Dedifferentiated amniotic fluid mesenchymal stem cell (primary cell): Measurements from ENCODE around the gene MREG.
"Not testable (repeated sequence)": the region's sequence is repeated elsewhere in the genome, so short reads cannot be mapped to it uniquely, and the experiment has no call there.

Experiments used
- DNase-seq: peaks from one replicate; pipeline ENCODE4 v3.0.0-alpha.2; 2016; ENCODE audit errors: extremely low spot score

MREG gene

DNA sequence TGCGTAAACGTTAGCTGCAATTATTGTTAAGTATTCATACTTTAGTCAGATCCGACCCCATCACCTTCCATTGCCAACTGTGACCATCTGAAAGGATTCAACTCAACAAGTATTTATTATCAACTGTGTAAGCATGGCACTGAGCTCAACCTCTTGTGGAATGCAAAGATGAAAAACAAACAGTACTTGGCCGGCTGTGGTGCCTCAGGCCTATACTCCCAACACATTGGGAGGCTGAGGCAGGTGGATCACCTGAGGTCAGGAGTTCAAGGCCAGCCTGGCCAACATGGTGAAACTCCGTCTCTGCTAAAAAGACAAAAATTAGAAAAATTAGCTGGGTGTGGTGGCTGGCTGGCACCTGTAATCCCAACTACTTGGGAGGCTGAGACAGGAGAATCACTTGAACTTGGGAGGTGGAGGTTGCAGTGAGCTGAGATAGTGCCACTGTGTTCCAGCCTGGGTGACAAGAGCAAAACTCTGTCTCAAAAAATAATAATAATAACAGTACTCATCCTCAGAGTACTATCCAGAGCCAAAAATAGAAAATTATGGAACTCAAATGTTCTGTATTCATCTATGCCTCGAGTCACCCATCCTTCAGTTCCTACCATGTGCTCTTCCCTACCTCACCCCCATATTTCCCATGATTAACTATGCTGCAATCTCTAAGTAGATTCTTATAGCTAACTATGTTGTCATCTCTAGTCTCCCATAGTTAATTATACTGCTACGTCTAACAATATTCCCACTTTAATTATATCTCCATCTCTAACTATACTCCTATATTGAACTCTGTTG is 8.6 kb upstream of the MREG start:
- DNase-seq: no peak

DNA sequence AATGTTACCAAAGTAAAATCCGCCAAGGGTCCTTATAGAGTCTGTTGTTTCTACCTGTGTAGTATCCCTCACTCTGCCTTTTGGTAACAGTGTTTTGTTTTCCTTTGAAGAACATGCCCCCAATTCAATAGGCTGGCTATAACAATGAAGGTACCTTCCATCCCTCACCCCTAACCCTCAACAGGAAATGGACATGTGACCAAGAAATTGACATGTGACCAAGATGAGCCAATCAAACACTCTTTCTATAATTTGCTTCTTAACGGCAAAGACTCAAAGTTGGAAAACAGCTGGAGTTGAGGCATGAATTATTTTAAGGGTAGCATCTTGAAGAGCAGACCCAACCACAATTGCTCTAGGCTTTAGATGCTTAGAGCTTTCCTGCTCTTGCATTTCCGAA is 5.4 kb upstream of the MREG start:
- DNase-seq: no peak

DNA sequence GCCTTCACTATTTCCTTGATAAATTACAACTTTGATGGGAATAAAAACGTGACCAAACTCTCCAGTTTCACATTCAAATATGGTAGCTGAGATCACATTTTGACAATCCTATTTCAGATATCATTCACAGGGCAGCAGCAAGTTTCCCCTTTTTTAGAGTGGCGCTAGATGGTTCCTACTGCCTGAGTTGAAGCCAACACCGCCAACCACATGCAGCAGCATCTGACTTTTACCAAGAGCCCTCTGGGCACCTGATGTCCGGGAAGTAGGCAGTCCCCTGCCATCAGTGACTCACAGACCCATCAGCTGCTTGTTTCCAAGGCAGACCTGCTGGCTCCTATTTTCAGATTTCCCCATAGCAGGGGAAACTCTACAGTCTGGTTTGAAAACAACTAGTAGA is 4.0 kb upstream of the MREG start:
- DNase-seq: no peak

DNA sequence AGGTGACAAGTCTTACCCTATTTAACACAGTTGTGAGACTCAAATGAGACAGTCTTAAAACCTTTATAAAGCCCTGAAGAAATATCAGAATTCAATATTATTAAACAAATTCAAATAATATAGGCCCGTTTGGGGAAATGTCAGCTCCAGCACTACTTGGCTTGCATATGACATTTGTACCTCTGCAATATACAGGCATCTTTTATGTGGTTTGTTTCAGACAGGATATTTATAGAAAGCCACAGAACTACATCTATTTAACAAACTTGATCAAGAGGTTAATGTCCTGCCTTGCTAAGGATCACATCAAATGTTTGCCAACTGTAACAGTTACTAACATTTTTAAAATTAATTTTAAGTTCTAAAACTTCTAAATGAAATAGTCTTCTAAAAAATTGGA is 3.2 kb upstream of the MREG start:
- no peak for DNase-seq

DNA sequence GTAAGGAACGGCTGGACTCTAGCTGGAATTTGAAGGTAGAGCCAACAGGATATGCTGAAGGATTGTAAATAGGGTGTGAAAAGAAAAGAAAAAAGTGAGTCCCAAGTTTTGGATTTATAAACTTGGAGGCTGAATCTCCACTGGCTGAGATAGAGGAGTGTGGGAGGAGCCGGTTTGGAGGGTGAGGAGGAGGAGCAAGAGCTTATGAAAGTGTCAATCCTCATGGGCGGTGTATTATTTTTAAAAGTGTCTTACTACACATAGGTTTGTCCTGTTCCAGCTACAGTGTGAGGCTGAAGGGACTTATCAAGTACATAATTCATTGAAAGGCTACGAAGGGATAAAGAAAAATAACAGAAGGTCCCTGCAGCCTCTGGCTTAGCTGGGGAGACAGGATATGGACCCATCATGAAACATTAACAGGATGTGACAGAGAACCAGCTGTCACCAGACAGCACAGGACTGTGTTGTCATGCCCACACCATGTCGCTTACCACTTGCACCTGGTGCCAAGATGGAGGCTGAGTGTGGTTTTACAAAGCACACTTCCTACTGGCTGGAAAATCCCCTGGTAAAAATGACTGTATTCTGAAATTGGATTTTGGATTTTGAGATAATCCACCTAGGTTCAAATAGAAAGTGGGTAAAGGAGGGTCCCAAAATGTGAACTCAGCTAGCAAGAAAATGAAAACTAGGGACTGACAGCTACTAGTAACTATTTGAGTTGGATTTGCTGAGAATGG is 2.5 kb upstream of the MREG start:
- DNase-seq: no peak

DNA sequence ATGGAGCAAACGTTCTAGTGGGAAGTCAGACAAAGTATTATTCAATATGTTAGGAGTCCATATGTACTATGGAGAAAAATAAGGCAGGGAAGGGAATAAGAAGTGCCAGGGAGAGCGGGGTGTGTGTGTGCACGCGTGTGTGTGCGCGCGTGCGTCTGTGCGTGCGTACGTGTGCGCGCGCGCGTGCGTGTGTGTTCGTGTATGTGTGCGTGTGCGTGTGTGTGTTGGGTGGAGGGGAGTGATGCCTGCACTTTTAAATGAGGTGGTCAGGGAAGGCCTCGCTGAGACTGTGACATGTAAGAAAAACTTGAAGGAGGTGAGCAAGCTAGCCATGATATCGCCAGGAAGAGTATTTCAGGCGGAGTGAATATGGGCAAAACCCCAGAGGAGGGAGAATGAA is 1.6 kb upstream of the MREG start:
- no peak for DNase-seq

DNA sequence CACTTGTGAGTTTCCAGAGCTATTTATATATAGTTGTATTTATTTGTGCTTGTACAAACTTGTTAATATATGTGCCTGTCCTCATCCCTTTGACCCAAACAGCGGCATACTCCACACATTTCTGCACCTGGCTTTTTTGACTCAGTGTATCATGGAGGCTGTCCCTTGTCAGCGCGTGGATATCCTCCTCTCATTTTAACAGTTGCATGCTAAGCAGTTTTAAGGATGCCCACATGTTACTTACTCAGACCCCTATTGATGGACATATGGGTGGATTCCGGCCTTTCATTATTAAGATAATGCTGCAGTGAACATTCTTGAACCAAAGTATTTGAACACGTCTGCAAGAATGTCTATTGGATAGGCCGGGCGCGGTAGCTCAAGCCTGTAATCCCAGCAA is 655 bp upstream of the MREG start:
- no peak for DNase-seq

DNA sequence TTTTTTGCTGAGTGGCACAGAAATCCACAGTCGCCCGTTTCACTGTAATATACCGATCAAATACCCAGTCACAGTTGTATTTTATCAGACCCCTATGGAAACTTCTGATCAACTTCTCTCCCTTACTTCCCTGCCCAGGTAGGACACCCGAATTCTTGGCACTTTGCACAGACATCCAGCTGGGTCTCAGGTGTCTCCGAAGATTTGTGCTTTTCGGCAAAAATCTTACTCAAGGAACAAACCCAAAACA is 596 bp downstream of the MREG start:
- no peak for DNase-seq

DNA sequence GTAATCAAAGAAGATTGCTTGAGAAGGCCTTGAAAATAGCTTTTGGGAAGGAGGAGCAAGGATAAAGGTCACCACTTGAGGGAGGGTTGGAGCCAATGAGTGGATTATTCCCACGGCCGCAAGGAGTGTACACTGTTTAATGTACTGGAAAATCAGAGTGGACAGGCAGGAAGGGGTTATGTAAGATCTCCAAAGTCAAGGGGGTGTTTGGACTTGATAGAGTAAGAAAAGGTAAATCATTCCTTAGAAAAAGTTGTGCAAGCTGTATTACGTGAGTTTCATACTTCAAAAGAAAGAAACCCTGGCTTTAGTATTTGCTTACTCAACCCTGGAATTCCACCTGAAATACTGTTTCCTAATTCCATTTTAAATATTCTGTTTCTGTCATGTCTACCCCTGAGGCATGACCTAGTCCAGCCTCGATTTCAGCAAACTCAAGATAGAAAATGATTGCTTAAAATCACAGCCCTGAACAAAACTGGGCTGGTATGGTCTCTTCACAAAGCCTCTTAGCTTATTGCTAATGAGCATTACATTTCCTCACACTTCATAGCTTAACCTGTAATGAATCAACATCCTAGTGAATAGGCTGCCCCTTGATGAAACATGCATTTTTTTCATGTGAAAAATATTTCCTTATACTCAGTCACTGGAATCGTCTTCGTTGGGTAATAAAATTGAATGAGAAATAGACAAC is 1.1 kb downstream of the MREG start:
- DNase-seq: no peak

DNA sequence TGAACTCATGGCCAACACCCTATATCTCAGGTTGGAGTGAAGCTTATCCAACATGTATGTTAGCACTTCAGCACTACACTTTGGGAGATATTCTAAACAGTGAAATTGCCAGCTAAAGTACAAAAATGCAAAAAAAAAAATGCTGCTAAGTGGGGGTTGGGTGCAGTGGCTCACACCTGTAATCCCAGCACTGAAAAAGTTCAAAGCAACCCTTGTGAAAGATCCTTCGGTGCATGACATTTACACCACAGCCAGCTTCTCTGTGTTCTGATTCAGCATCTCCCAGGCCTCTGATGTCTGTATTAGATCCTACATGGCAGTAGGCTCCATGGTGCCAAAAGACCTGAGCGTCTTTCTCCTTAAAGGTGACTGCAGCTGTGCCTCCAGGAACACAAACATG is 4.1 kb downstream of the MREG start:
- not testable (repeated sequence) for DNase-seq

DNA sequence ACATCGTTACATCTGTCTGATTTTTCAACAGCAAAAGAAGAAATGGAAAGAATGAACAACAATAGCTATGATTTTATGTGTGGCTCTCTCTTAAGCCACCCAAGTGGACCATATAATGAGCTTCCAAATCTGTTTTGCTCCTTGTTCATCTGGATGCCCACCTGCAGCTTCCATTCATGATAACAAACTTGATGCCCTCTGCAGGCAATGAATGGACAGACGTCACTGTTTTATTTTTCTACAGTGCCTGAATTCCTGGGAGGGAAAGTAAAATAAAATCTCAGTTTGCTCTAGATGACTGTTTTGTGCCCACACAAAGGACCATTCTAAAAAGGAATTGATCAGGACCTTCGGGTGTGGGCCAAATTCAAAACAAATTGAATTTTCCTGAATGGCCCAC is 5.0 kb downstream of the MREG start:
- no peak for DNase-seq

DNA sequence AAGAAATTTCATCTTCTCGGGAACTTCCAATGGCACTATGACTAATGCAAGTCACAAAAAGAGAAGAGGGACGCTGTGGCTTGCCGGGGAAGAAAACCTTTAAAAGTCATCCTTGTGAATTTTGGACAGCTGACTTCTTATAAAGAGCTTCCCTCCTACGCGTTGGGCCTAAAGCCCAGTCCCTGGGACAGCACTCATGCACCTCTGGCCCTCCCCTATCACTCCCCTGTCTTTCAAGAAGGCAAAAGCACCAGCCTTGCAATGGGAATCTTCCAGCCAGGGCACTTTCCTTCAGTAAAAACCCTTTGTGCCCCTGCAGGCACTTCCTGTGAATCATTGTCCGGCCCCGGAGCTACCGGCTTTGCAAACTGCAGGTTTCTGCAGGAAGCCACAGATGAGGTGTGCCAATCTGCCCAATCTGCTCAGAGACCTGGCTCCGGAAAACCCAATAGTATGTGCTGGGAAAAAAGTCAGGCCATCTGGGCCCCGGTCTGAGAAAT is 7.1 kb downstream of the MREG start:
- no peak for DNase-seq

DNA sequence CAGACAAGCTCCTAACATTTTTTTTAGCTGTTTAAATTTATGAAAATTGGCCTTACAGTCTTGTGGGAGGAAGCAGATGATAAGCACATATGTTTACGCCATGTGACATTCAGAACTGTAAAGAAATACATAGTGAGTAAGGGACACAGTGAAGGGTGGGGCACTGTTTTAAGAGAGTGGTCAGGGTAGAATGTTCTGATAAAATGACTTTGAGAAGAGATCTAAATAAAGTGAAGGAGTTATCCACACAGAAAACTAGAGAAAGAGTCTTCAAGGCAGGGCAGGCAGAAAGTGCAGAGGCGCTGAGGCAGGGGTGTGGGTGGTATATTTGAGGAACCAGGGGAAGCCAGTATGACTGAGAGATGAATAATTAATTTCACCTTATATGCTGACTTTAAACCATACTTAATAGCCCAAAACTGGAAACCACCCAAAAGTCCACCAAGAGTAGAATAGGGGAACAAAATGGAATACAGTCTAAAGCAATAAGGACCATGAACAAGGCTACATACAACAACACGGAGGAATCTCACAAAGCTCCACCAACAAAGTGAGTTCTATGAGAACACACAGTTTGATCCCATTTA is 8.6 kb downstream of the MREG start:
- no peak for DNase-seq

DNA sequence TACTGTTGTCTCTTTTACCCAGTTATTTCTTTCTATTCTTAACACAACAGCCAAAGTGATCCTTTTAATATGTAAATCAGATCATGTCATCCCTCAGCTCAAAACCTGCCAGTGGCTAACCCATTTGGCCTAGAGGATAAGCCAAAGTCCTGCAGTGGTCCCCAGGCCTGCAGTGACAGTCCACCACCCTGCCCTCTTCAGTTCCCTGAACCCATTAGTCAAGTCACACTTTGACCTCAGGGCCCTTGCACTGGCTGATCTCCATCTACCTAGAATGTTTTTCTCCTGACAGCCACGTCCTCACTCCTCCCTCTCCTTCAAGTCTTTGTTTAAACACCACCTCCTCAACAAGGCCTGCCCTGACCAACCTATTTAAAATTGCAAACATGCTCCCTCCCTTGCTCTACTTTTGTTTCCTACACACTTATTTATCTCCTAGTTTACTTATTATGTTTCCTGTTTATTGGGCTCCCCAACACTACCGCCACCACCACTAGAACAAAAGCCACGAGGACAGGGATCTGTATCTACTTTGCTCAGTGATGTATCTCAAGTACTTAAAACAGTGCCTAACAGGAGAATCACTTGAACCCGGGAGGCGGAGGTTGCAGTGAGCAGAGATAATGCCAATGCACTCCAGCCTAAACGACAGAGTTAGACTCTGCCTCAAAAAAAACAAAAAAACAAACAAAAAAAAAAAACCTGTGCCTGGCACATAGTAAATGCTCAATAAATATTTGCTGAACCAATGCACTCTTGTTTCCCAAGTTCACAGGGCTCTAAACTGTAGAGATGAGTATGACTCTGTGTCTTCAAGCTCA is 9.3 kb downstream of the MREG start:
- DNase-seq: no peak

DNA sequence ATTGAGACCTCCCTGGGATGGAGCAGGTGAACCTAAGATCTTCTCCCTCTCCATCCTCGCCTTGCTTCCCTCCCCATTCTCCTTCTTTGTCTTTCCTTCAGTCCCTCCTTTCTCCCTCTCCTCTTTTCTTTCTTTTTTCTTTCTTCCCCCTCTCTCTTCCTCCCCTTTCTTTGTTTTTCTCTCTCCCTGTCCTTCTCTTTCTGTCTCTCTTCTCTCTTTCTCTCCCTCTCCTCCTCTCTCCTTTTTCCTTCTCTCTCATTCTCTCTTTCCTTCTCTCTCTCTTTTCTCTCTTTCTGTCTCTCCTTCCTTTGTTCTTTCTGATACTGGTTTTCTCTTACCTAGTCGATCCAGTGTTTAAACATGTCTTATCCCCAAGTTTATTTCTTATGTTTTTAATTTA is 10.7 kb downstream of the MREG start:
- DNase-seq: no peak

DNA sequence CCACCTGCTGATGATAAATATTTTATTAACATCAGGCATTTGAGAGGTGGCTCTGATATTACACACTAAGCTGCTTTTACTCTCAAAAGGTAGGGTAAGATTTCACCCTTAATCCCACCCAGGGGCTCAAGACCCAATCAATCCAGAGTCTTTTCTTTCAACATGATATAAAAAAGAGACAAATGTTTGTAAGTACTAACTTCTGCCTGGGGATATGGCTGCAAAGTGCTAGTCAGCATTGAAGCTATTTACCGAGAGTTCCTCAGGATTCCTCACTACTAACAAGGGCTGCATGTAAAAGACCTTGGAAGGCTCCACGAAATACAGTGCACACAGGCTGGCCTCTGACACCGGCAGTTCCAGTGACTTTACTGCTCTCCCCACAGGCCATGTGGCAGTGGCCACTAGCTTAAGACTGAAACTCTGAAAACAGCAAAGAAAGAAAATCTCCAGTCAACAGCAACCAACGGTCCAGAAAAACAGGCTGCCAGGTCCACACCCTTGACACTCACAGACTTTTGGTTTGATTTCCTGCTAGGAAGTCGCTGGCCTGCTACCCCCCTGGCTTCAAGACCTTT is 11.2 kb downstream of the MREG start:
- DNase-seq: no peak

DNA sequence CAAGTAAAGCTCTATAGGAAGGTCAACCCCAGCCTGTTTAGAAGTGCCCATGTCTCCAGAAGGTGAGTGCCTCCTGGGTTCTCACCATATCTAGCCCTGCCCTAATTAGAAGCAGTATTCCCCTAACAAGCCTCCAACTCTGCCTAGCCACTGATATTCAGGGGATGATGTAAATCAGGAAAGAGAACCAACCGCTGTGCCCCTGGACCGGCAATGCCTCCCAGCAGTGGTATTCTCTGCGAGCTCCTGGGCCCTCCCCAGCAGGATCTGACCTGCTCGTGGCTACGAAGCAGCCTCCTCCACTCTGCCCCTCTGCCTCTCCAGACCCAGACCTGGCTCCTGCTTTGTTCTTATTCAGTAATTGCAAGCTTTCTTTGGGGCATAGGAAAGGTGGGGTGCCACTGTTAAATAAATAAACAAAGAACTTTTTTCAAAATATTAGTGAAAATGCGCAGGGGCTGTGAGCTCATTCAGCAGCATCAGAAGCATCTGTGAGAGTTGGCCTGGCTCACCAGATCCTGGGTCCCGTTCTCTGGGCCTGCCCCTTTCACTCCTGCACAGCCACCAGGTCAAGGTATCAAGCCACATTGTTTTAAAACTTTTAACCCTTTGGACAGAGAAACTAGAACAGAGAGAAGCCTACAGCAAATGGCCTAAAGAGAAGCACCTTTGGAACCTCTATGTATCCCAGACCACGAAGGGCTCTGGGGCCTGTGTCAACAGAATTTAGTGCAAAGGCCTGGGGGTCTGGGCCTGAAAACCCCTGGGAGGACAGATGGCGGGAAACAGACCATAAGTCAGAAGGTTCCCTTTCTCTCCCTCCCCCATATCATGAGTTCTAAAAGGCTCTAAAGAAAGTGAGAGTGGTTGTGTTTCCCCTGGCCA is 11.9 kb downstream of the MREG start:
- DNase-seq: no peak

DNA sequence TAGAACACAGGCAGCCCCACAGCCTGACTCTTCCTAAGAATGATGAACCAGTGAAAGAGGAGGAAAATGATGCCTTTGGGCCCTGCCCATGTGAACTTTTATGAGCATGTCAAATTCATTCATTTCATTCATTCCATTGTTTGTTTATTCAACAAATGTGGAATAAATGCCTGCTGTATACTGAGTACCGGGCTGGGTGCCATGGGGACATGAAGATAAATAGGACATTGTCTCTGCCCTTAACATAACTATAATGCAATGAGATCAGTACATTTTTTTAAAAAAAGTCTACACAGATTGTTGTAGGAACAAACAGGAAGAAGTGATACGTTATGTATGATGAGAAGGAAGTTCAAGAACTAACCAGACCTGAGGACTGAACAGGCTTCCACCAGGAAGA is 14.7 kb downstream of the MREG start:
- DNase-seq: no peak

DNA sequence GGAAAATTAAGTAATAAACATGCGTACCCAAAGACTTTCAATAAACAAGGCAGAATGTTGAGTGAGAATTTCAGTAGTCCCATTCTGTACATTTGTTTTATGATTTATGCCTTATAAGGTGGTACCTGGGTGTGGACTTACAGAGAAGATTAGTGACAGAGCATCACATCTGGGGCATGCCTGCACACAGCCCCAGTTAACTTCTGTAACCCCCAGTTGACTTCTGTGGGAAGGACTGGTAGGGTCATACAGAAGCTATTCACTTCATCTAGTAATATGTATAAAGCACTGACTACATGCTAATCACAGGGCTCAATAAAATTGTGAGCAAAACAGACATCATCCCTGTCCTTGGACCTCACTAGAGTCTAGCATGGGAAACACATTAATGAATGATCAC is 16.1 kb downstream of the MREG start:
- DNase-seq: no peak

DNA sequence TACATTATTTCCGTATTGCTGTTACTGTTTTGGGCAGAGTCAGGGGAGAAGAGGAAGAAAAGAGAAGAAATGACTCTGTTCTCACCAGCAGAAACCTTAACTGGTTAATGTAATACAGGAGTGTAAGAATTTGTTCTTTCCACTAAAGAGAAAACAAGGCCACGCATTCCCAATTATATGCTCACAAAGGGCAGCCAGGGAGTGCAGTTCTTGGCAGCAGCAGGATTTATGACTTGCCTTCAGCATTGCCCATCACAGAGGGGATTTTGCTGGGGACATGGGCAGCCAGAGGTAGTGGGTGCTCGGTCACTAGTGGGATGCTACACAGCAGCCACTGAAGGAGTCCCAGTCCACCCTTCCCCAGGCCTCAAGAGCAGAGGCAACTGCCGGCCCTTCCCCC is 18.4 kb downstream of the MREG start:
- DNase-seq: peak; percentile 46
